DMS 273 (cell line): ENCODE results near the gene PGAP3.

Experiments used
- DNase-seq: peaks from one replicate; lab custom pipeline; 2025; ENCODE audit not compliant: unreplicated experiment; lab: John Stamatoyannopoulos, UW

Gene PGAP3

DNA sequence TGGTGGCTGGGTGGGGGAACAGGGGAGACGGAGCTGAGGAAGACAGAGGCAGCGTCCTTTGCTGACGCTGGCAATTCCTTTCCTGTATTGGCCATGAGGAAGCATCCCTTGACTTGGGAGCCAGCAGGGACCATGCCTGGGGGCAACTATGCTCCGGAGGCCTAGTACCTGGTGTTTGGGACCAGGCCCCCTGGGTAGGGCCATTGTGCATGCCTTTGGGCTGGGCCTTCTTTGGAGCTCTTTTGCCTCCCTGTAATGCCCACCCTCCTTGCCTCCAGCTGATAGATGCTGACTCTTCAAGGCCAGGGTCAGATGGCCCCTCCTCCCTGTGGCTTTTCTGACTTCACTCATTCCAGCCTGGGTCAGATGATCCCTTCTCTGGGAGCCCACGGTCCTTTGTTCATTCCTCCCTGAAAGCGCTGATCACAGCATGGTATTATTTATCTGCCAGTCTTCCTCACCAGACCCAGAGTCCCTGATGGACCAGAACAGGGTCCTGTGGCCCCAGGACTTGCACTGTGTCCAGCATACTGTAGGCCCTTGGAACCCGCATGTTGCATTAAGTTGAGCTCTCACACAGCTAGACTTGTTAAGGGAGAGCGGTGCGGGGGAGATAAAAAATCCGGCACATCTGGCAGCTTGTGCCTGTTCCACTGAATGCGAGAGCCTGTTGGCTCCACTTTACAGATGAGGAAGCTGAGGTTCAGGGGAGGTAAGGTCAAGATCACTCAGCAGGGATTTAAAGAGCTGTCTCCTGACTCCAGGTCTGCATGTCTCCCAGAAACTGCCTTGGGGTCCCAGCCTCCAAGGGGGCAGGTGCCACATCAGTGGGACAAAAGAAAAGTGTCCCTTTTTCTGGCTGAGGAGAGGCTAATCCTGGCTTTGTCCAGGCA, 48.0 kb downstream of the PGAP3 start:
- no peak for DNase-seq

GRCh38 chr17:39639043-39639442, 48.8 kb downstream of the PGAP3 start:
- no peak for DNase-seq

DNA sequence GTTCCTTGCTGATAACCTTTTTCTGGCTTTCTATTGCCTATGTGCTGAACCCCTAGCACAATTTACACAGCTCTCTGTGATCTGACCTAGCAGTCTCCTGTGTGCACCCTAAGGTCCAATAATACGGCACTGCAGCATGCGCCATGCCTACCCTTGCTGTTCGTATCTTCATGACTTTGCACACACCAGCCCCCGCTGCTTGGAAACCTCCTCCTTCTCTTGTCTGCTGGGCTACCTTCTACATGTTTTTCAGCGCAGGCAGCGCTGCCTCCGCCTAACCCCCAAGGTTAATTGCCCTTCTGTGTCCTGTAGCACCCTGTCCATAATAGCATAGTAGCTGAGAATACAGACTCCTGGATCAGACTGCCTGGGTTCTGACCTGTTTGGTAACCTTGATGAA, 49.5 kb downstream of the PGAP3 start:
- DNase-seq, result no peak

DNA sequence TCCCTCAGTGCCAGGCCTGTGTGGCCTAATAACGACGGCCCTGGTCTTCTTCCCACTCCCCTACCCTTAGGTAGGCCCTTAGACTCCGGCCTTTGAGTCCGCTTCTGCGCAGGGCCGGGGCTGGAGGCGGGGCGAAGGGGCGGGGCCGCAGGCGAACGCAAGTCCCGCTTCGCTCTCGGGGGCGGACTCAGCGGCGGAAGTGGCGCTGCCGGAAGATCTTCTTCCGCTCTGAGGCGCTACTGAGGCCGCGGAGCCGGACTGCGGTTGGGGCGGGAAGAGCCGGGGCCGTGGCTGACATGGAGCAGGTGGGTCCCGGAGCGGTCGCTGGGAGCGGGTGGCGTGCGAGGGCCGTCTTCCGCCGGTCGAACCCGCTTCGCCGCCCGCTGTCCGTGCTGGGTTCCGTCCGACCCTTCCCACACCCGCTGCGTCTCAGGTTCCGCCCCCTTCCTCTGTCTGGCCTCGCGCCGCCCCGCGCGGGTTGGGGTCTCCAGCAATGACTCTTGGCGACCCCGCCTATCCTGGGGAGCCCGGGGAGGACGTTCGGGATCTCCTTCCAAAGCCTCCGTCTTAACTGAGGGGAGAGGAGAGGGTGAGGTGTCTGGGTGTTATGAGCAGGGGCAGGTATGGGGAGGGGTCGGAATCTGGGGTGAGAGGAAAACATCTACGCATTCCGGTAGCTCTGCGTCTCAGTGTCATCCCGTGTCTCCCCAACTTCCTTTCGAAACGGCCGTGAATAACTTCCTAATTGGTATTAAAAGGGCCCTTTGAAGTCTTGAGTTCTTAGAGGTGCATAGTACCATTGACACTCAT, 50.7 kb downstream of the PGAP3 start, which contains the start of gene STARD3:
Gene STARD3 (plus strand): TSS at position 218 of the 810 bp plus-strand sequence. CDS start 16,388 bp downstream, outside the sequence.
- peak; percentile 95 for DNase-seq

DNA sequence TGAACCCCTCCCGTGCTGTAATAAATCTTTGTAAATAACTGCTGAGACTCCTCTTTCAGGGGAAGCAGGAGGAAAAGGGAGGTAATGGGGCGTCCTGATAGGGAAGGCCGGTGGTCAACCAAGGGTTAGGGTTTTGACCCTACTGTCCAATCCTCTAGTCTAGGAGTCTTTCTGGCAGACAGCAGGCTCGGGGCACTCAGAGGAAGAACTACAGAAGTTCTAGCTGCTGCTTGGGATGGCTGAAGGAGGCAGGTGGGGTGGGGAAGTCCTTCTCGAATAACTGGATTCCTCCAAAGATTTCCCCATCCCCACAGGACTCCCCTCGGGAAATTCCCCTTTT, 51.3 kb downstream of the PGAP3 start:
- DNase-seq, result no peak

DNA sequence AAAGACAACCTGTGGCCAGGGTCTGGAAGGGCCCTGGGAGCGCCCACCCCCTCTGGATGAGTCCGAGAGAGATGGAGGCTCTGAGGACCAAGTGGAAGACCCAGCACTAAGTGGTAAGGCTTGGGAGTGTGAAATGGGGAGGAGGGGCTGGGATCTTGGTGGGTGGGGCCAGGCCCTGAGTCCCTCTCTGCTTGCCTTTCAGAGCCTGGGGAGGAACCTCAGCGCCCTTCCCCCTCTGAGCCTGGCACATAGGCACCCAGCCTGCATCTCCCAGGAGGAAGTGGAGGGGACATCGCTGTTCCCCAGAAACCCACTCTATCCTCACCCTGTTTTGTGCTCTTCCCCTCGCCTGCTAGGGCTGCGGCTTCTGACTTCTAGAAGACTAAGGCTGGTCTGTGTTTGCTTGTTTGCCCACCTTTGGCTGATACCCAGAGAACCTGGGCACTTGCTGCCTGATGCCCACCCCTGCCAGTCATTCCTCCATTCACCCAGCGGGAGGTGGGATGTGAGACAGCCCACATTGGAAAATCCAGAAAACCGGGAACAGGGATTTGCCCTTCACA, 52.2 kb downstream of the PGAP3 start:
- DNase-seq, result no peak

DNA sequence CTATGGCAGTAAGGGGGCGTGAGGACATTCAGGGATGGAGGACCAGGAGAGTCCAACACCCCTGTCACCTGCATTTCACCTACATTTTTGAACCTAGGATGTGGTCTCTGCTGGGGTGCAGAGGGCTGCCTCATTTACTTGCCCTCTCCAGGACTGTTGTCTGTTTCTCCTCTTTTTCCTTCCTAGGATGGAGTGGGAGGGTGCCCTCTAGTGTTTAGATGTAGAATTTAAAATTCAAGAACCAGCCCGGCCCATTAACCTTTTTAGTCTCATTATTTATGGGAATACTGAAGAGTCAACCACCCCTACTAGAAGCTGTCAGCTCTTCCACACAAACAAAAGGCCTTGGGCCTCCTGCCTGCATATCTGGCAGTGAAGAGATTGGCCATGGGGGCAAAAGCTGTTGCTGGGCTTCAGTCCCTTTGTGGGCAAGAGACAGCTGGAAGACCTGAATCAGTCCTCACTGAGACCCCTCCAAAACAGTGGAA, 53.4 kb downstream of the PGAP3 start:
- DNase-seq, result peak; percentile 80

DNA sequence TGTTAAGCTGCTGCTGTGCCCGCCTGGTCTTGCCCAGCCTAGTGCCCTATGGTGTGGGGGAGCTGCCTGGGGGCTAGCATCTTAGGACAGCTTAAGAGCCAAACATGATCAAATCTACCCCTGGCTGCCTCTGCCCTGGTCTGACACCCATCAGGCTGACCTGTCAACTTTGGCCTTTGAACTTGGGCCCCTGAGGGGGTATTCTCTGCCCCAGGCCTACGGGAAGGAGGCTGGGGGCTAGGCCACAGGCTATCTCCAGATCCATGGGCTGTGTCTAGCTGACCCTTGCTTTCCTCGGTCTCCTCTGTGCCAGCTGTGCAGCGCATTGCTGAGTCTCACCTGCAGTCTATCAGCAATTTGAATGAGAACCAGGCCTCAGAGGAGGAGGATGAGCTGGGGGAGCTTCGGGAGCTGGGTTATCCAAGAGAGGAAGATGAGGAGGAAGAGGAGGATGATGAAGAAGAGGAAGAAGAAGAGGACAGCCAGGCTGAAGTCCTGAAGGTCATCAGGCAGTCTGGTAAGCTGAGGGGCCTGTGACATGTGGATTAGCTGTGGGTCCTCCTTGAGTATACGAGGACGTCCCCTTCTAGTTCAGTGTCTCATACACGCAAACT, 54.2 kb downstream of the PGAP3 start:
- DNase-seq, result no peak

- peak; percentile 64 for DNase-seq
Measured at GRCh38 chr17:39632153-39632941, 55.5 kb downstream of the PGAP3 start.

DNA sequence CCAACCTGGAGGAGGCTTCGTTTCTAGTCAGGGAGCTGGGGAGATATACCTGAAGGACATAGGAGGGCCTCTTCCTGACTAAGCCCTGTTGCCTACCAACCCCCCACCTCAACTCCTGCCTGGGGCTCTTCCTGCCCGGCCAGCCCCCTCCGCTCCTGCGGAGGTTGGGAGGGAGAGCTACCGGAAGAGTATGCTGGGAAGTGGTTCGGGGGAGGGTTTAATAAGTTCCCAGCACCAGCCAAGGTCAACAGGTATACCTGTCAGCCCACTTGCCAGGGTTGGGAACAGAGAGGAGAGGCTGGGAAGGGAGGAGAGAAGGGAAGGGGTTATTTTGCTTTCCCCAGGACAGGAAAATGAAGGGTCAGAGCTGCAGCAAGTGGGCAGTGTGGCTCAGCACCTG, 56.5 kb downstream of the PGAP3 start:
- no peak for DNase-seq

DNA sequence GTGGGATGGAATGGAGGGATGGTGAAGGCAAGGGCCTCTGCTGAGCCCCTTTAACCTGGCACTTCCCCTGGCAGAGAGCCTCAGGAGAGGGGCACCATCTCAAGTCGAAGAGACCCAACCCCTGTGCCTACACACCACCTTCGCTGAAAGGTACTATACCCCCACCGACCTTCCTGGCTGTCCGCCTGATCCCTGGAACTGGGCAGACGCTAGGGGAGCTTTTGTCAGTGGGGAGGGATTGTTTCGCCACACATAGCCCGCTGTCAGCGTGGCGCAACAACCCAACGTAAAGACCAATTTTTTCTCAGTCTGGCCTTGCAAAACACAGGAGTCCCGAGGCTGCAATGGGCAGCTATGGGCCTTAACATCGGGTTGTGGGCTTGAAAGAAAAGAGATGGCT, 58.0 kb downstream of the PGAP3 start:
- DNase-seq, result no peak

DNA sequence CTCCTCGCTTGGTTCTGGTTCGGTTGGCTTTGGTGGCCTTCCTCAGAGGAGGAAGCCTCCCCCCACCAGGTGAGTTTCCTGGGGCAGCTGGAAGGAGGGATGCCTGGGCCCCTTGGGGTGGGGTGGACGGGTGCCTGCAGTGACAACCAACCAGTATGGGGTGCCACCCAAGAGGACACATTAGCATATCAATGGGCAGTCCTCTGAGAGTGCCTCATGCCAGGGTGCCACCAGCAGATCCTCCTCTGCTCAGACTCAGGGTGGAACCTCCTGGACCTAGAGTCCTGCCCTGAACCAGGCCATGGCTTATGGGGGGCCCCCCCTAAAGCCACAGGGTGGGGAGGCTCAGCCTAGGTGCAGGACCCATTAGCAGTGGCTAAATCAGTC, 58.4 kb downstream of the PGAP3 start:
- DNase-seq, result no peak

GRCh38 chr17:39628655-39629493, 59.0 kb downstream of the PGAP3 start:
- DNase-seq, result no peak

GRCh38 chr17:39627712-39628516, 59.9 kb downstream of the PGAP3 start:
- peak; percentile 58 for DNase-seq

GRCh38 chr17:39627047-39627711, 60.7 kb downstream of the PGAP3 start:
- peak; percentile 39 for DNase-seq

- DNase-seq, result peak; percentile 39
Measured at GRCh38 chr17:39626171-39627046, 61.4 kb downstream of the PGAP3 start, which contains the start of gene PPP1R1B. PPP1R1B (plus strand) TSS chr17:39626952; CDS start chr17:39627393, 441 bp downstream.

DNA sequence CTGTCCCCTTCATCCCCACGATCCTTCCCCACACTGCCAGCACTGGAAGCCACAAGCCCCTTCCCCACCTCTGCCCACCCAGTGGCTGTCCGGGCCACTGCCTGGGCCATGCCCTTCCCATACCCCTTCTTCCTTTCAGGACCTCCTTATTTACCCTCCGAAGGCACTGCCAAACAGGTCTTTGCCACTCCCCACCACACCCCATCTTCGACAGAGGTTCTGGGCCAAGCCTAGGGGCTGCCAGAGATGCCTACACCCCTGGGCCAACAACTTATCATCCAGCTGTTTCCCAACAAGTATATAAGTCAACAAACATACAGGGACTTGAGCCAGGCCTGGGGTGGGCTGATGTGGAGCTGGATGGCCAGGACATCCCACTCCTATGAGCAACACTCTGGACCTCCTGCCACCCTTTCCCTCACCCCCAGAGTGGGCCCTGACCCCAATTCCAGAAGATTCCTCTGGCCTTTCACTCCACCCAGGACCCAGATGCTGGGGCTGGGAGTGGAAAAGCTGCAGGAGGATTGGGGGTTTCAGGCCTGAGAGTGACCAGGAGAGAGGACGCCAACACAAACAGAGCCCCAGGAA, 62.6 kb downstream of the PGAP3 start:
- DNase-seq, result no peak
